T-helper 1 cell (primary cell): ENCODE measurements around the gene KLHL5.

Experiments used
- DNase-seq, 5 donors: peaks; one replicate each; pipeline ENCODE4 v3.0.0-alpha.2; 2012 to 2020

KLHL5 gene

GRCh38 chr4:39044364-39044955, 17.6 kb upstream of the KLHL5 start:
- DNase-seq, result peak; percentile 94 to 98 (median 95)

- DNase-seq, result peak in 2 of 5 donors; percentile 16 to 51
Measured at GRCh38 chr4:39044956-39045826, 16.8 kb upstream of the KLHL5 start.

DNA sequence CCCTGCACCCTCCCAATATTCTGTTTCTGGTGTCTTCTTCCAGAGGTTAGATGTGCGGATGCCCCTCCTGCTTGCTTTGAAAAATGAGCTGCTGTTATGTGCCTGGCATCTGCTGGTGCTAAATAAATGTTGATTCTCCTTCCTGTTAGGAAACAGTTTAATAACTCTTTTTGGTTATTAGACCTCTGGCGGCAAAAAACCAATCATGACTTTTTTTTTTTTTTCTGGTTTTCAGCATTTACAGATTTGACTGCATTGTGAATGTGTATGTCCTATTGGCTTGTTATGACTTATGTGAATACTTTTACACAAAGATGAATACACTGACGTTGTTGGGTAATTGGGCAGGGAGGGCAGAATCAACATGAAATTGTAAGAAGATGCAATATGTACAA, 16.2 kb upstream of the KLHL5 start:
- peak in 3 of 5 donors; percentile 20 to 59 (median 25) for DNase-seq

DNA sequence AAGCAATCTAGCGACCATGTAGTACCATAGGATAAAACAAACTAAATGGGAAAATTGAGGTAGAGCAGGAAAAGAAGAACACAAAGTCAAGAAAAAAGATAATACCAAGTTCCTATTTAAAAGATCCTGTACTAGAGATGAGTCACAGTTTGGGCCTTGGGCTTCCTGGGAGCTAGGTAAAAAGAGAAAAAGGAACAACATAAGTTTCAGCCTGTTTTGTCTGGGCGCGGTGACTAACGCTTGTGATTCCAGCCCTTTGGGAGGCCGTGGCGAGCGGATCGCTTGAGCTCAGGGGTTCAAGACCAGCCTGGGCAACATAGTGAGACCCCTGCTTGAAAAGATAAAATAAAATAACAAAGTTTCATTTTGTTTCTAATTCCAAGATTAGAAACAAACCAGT, 15.8 kb upstream of the KLHL5 start:
- DNase-seq, result no peak

GRCh38 chr4:39047681-39048080, 14.4 kb upstream of the KLHL5 start:
- DNase-seq, result no peak

DNA sequence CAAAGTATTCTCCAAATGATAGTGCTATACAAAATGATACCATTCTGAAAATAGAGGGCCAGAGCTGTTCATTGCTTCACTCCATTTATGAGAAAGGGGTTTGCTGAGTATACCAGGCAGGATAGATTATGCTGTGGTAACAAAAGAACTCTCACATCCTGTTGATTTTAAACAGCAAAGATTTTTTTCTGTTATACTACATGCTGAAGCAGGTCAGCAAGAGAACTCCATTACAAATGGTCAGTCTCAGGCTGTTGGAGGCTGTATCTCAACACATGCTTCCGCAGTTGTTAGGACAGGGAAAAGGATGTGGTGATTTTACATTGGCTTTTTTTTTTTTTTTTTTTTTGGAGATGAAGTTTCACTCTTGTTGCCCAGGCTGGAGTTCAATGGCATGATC, 13.7 kb upstream of the KLHL5 start:
- peak in 1 of 5 donors; percentile 70 for DNase-seq

DNA sequence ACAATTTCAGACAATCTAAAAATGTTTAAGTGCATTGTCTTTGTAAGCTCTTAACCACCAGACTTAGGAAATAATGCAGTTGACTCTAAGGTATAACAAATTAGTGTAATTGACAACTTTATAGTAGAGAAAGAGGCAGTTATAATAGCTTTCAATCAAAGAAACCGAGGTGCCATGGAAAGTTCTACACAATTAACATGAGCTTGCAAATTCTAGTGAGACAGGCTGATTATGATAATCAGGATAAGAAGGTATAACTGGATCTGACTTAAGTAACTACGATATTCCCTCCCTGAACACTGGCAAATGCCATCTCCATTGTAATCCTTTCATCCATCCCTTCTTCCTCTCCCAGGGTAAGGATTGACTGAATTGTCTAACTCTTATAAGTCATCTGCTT, 11.4 kb upstream of the KLHL5 start:
- DNase-seq, result no peak

GRCh38 chr4:39051492-39051891, 10.5 kb upstream of the KLHL5 start:
- DNase-seq, result no peak

- DNase-seq, result no peak
Measured at GRCh38 chr4:39053983-39054382, 8.0 kb upstream of the KLHL5 start.

- no peak for DNase-seq
Measured at GRCh38 chr4:39054497-39054896, 7.5 kb upstream of the KLHL5 start.

- DNase-seq, result no peak
Measured at GRCh38 chr4:39056023-39056422, 6.0 kb upstream of the KLHL5 start.

DNA sequence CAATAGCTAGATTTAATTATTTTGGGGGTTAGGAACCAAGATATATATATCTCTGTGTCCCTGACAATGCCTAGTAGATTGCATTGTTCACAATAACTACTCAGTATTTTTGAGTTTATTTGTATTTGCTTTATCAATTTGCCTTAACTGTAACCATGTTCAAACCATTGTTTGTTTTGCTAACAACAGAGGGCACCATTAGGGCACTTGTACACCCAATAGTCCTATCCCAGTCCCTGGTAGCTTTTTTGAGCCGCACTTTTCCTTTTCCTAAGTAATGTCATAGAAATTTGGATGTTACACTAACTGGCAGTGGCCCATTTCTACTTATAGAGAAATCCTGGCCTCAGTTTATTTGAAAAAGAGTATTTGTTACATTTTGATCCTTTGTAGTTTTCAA, 575 bp upstream of the KLHL5 start:
- no peak for DNase-seq

DNA sequence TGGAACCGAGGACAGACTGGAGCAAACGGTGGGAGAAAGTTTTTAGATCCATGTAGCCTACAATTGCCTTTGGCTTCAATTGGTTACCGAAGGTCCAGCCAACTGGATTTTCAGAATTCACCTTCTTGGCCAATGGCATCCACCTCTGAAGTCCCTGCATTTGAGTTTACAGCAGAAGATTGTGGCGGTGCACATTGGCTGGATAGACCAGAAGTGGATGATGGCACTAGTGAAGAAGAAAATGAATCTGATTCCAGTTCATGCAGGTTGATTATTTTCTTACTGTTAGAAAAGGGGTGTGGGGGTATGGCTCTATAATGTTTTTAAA, 702 bp downstream of the KLHL5 start:
- no peak for DNase-seq

GRCh38 chr4:39063430-39063829, 1.4 kb downstream of the KLHL5 start:
- DNase-seq, result no peak

DNA sequence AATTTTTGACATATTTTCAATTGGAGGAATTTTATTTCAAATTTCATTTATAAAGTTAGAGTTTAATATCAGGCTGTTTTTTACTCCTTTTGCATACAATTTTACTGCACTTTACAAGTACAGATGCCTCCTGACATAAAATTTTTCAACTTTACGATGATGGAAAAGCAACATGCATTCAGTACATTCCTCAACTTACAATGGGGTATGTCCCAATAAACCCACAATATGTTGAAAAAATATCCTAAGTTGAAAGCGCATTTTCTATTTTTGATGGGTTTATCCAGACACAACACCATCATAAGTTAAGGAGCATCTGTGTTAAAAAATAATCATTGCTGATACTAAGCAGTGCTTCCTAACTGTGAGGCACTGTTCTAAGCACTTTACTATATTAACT, 4.3 kb downstream of the KLHL5 start:
- DNase-seq, result no peak

DNA sequence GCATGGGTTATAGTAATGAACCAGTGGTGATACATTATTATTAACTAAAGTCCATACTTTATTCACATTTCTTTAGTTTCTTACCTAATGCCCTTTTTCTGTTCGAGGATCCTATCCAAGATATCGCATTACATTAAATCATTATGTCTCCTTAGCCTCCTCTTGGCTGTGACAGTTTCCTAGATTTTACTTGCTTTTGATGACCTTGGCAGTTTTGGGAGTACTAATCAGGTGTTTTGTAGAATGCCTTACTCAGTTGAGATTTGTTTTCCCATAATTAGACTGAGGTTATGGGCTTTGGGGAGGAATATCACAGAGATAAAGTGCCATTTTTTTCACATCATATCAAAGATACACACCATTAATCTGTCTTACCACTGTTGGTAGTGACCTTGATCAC, 5.0 kb downstream of the KLHL5 start:
- DNase-seq, result no peak

- no peak for DNase-seq
Measured at GRCh38 chr4:39067451-39067850, 5.4 kb downstream of the KLHL5 start.

DNA sequence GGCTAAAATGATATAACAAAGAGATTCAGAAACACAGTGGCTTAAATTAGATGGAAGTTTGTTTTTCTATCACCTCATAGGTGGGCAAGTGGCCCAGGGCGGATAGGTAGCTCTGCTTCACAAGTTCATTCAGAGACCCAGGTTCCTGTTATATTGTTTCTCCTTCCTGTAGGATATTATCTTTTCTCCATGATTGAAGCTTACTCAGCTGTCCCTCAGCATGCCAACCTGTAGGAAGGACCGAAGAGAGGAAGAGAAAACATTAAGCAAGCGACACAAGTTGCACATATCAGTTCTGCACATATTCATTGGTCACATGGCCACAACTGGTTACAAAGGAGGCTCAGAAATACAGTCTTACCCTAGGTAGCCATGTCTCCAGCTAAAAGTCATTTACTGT, 6.9 kb downstream of the KLHL5 start:
- no peak for DNase-seq

GRCh38 chr4:39078829-39079228, 16.8 kb downstream of the KLHL5 start:
- no peak for DNase-seq

DNA sequence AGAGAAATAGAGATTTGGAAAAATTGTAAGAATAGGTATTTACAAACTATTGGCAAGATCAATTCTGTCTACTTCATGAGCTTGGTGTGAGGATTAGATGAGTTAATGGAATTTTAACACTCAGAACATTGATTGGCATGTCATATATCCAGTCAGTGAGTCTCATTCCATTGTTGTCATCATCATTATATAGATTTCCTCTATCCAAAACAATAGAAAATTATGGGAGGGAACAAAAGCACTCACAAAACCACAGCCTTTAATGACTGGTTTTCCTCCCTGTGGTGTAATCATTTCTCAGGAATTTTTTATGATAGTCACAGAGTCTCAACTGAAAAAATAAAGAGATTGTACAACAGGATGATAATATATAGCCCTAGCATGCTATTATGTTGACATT, 21.1 kb downstream of the KLHL5 start:
- DNase-seq, result no peak

GRCh38 chr4:39085891-39086290, 23.9 kb downstream of the KLHL5 start:
- peak in 1 of 5 donors; percentile 13 for DNase-seq

DNA sequence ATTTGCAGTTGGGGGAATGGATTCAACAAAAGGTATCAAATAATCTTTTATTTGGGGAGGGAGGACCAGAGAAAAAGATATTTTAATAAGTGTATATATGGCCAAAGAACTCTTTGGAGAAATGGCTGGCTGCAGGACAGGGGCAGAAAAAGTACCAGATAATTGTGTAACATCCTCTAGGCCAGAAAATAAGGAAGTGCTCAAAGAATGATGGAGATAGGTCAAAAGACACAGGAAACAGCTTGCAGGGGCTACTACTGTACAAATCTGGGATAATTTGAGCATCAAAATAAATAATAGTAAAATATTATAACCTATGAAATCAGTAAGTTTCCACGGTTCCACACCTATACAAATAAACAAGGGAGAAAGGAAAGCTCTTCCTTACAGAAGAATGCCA, 34.8 kb downstream of the KLHL5 start:
- no peak for DNase-seq

GRCh38 chr4:39097290-39097689, 35.3 kb downstream of the KLHL5 start:
- no peak for DNase-seq

DNA sequence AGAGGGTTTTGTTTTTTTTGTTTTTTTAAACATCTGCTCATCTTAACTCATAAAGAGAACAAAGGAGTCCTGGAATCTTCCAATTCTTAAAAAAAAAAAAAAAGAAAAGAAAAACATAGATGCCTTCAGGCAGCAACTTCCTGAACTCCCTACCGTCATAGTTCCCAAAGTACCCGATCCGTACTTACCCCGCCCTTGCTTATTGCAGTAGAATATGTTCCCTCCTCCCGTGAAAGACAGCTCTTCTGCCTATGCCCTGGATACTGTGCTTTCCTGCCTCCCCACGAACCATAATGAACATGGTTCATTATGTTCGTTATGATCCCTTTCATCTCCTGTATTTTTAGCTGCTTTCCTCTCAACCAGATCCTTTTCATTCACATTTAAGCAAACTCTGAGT, 40.3 kb downstream of the KLHL5 start:
- DNase-seq, result no peak

GRCh38 chr4:39103291-39103690, 41.3 kb downstream of the KLHL5 start:
- DNase-seq, result no peak
